ENCODE results near the gene GLOD4. TPM values are rescaled to one million over a fixed set of nuclear protein-coding genes. Genes with fewer than 3 reads are reported as not detected.
"Not testable (repeated sequence)": the region's sequence is repeated elsewhere in the genome, so short reads cannot be mapped to it uniquely, and the experiment has no call there.

The GLOD4 gene, protein sequence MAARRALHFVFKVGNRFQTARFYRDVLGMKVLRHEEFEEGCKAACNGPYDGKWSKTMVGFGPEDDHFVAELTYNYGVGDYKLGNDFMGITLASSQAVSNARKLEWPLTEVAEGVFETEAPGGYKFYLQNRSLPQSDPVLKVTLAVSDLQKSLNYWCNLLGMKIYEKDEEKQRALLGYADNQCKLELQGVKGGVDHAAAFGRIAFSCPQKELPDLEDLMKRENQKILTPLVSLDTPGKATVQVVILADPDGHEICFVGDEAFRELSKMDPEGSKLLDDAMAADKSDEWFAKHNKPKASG
- total RNA-seq: 46.7 and 62.2 TPM in 2 replicates

- TF ChIP-seq, protein P1, sequence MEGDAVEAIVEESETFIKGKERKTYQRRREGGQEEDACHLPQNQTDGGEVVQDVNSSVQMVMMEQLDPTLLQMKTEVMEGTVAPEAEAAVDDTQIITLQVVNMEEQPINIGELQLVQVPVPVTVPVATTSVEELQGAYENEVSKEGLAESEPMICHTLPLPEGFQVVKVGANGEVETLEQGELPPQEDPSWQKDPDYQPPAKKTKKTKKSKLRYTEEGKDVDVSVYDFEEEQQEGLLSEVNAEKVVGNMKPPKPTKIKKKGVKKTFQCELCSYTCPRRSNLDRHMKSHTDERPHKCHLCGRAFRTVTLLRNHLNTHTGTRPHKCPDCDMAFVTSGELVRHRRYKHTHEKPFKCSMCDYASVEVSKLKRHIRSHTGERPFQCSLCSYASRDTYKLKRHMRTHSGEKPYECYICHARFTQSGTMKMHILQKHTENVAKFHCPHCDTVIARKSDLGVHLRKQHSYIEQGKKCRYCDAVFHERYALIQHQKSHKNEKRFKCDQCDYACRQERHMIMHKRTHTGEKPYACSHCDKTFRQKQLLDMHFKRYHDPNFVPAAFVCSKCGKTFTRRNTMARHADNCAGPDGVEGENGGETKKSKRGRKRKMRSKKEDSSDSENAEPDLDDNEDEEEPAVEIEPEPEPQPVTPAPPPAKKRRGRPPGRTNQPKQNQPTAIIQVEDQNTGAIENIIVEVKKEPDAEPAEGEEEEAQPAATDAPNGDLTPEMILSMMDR (conservative IDR thresholded peaks at IDR 0.05; ENCODE audit: low read depth, low read length): no peak
- no peak for DNase-seq (ENCODE audit: low read depth)
- H3K4me3 ChIP-seq (ENCODE audit: low read depth, low read length): peak within 1 kb of the TSS; percentile 93
Observed at GRCh38 chr17:781805-782731, at the start of gene GLOD4, which contains the start of gene MRM3. GLOD4 (minus strand) TSS chr17:782280; CDS start chr17:782255, 25 bp downstream. MRM3 (plus strand) TSS chr17:782353; CDS start chr17:782379, 26 bp downstream.

DNA sequence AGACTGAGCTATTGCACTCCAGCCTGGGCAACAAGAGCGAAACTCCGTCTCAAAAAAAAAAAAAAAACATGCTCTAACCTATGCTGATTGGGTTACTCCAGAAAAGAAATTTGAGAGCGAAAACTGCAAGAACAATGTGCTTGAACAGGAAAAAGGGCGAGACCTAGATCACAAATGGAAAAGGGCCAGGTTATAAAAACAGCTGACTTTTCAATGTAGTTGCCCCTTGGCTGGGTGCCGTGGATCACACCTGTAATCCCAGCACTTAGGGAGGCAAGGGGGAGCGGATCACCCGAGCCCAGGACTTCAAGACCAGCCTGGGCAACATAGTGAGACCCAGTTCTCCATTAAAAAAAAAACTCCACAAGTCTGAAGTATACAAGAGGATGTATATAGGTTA lies 48.9 kb upstream of the GLOD4 start:
- DNase-seq (ENCODE audit: low read depth): no peak
- TF ChIP-seq, protein P1 (conservative IDR thresholded peaks at IDR 0.05; ENCODE audit: low read depth, low read length): no peak

GRCh38 chr17:830381-830780 lies 48.3 kb upstream of the GLOD4 start:
- no peak for DNase-seq (ENCODE audit: low read depth)
- TF ChIP-seq, protein P1 (conservative IDR thresholded peaks at IDR 0.05; ENCODE audit: low read depth, low read length): no peak
- no peak overlapping the region for H3K4me3 ChIP-seq (ENCODE audit: low read depth, low read length)

More for the DNA sequence above, 48.9 kb upstream of the GLOD4 start:
- H3K4me3 ChIP-seq (ENCODE audit: low read depth, low read length): no peak overlapping the region

DNA sequence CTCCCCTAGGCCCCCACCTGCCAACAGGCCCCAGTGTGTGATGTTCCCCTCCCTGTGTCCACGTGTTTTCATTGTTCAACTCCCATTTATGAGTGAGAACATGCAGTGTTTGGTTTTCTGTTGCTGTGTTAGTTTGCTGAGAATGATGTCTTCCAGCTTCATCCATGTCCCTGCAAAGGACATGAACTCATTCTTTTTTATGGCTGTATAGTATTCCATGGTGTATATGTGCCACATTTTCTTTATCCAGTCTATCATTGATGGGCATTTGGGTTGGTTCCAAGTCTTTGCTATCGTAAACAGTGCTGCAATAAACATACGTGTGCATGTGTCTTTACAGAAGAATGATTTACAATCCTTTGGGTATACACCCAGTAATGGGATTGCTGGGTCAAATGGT lies 47.5 kb upstream of the GLOD4 start:
- not testable (repeated sequence) for DNase-seq (ENCODE audit: low read depth); H3K4me3 ChIP-seq (ENCODE audit: low read depth, low read length)

DNA sequence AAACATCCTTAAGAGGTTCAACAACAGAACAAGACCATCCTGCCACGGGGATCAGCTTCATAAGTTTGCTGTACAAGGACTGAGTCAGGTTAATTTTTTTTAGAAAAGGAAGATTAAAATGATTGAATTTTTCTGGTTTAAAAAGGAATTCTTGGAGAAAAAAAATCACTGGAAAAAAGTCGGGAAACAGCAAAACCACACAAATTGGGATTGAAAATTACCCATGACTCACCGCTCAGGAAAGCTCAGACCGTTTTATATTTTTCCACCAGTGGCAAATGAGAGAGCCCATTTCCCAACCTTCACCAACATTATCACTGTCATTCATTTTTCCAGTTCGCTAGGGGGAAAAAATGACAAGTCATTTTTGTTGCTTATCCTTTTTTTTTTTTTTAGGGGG lies 46.7 kb upstream of the GLOD4 start:
- H3K4me3 ChIP-seq (ENCODE audit: low read depth, low read length): no peak overlapping the region
- DNase-seq (ENCODE audit: low read depth): no peak
- TF ChIP-seq, protein P1 (conservative IDR thresholded peaks at IDR 0.05; ENCODE audit: low read depth, low read length): no peak

DNA sequence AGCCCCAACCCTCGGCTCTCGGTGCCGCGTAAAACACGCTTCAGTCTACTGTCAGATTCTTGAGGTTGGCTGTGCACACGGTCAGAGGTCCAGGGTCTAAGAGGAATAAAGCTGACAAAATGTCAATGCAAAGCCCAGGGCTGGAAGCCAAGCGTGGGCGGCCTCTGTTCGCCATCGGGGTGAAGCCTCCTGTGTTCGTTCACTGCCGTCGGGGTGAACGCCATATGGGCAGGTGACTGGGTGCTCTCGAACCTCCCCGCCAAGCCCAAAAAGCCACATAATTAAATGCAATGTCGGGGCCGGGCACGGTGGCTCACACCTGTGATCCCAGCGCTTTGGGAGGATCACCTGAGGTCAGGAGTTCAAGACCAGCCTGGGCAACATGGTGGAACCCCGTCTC lies 44.7 kb upstream of the GLOD4 start:
- TF ChIP-seq, protein P1 (conservative IDR thresholded peaks at IDR 0.05; ENCODE audit: low read depth, low read length): no peak
- DNase-seq (ENCODE audit: low read depth): no peak
- no peak overlapping the region for H3K4me3 ChIP-seq (ENCODE audit: low read depth, low read length)

- DNase-seq (ENCODE audit: low read depth): no peak
- TF ChIP-seq, protein P1 (conservative IDR thresholded peaks at IDR 0.05; ENCODE audit: low read depth, low read length): no peak
- H3K4me3 ChIP-seq (ENCODE audit: low read depth, low read length): no peak overlapping the region
Observed at GRCh38 chr17:825216-825615, 43.1 kb upstream of the GLOD4 start.
